ENCODE results near the gene ITGB3BP. TPM values are rescaled to one million over a fixed set of nuclear protein-coding genes. Genes with fewer than 3 reads are reported as not detected.
"Not testable (repeated sequence)": the region's sequence is repeated elsewhere in the genome, so short reads cannot be mapped to it uniquely, and the experiment has no call there.

Gene ITGB3BP
- total RNA-seq, 1 donor from 2014 or later, result 110 TPM

GRCh38 chr1:63423649-63424048, 99.4 kb downstream of the ITGB3BP start:
- no peaks in the 10 kb centered on the region for H3K4me1 ChIP-seq
- H3K9me3 ChIP-seq (ENCODE audit: low read depth), result no peaks in the 10 kb centered on the region
- no peak overlapping the region for H3K4me2 ChIP-seq
- no peaks in the 10 kb centered on the region for H4K20me1 ChIP-seq (ENCODE audit: low read depth)
- Mint-ChIP-seq H3K27ac (no peak overlapping the region), H3K9me3 (no peaks in the 10 kb centered on the region), H3K36me3 (peaks cover 4% of the 10 kb centered on the region), H3K27me3 (ENCODE audit: insufficient read depth, low read depth) (no peaks in the 10 kb centered on the region), H3K4me3 (no peak overlapping the region), H3K4me1 (no peaks in the 10 kb centered on the region)
- H2AFZ ChIP-seq (replicated peaks), result no peak overlapping the region
- no peaks in the 10 kb centered on the region for H3K27me3 ChIP-seq
- no peaks in the 10 kb centered on the region for H3K36me3 ChIP-seq
- no peak overlapping the region for H3K4me3 ChIP-seq
- no peaks in the 10 kb centered on the region for H3K79me2 ChIP-seq (ENCODE audit: low read depth)
- H3K9ac ChIP-seq, result no peak overlapping the region
- no peak overlapping the region for H3K27ac ChIP-seq
- H3F3A ChIP-seq (ENCODE audit: low read depth), result no peaks in the 10 kb centered on the region
- no peak for DNase-seq (ENCODE audit: low spot score)
- TF ChIP-seq EZH2 (IDR thresholded peaks at IDR 0.05), result no peak
- TF ChIP-seq, protein P1, sequence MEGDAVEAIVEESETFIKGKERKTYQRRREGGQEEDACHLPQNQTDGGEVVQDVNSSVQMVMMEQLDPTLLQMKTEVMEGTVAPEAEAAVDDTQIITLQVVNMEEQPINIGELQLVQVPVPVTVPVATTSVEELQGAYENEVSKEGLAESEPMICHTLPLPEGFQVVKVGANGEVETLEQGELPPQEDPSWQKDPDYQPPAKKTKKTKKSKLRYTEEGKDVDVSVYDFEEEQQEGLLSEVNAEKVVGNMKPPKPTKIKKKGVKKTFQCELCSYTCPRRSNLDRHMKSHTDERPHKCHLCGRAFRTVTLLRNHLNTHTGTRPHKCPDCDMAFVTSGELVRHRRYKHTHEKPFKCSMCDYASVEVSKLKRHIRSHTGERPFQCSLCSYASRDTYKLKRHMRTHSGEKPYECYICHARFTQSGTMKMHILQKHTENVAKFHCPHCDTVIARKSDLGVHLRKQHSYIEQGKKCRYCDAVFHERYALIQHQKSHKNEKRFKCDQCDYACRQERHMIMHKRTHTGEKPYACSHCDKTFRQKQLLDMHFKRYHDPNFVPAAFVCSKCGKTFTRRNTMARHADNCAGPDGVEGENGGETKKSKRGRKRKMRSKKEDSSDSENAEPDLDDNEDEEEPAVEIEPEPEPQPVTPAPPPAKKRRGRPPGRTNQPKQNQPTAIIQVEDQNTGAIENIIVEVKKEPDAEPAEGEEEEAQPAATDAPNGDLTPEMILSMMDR (IDR thresholded peaks at IDR 0.05), result no peak
- TF ChIP-seq EZH2phosphoT487 (IDR thresholded peaks at IDR 0.05), result no peak

- not testable (repeated sequence) for H3K9me3 Mint-ChIP-seq; H3K27ac ChIP-seq; H2AFZ ChIP-seq (replicated peaks); H3K4me2 ChIP-seq; H3K36me3 ChIP-seq; H3K27me3 ChIP-seq; H3K4me3 Mint-ChIP-seq; H3K4me3 ChIP-seq; DNase-seq (ENCODE audit: low spot score); H4K20me1 ChIP-seq (ENCODE audit: low read depth); H3F3A ChIP-seq (ENCODE audit: low read depth); H3K27me3 Mint-ChIP-seq (ENCODE audit: insufficient read depth, low read depth); H3K9me3 ChIP-seq (ENCODE audit: low read depth); H3K79me2 ChIP-seq (ENCODE audit: low read depth); H3K4me1 ChIP-seq; H3K9ac ChIP-seq; H3K4me1 Mint-ChIP-seq; H3K27ac Mint-ChIP-seq; H3K36me3 Mint-ChIP-seq
Observed at GRCh38 chr1:63420746-63421145, 102.3 kb downstream of the ITGB3BP start.

DNA sequence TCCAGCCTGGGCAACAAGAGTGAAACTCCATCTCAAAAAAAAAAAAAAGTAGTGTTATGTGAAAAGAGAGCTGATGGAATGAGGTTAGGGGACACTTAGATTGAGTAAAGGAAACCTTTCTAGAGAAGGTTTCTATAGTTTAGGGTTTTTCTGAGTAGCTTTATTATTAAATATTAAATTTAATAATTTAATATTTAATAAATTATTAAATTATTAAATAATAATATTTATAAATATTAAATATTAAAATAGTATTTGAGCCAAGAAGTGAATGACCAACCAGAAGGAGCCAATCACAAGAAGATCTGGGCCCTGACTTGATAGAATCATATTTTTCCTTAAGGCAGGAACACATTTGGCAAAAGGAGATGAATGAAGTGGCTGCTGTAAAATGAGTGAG, 104.9 kb downstream of the ITGB3BP start:
- no peak overlapping the region for H3K4me3 Mint-ChIP-seq
- TF ChIP-seq EZH2phosphoT487 (IDR thresholded peaks at IDR 0.05), result no peak
- TF ChIP-seq, protein P1 (IDR thresholded peaks at IDR 0.05), result no peak
- no peak for TF ChIP-seq EZH2 (IDR thresholded peaks at IDR 0.05)
- H3K79me2 ChIP-seq (ENCODE audit: low read depth), result no peaks in the 10 kb centered on the region
- peaks cover 2% of the 10 kb centered on the region for H3K36me3 Mint-ChIP-seq
- DNase-seq (ENCODE audit: low spot score), result no peak
- no peaks in the 10 kb centered on the region for H3K36me3 ChIP-seq
- H4K20me1 ChIP-seq (ENCODE audit: low read depth), result no peaks in the 10 kb centered on the region
- H3K27me3 ChIP-seq, result no peaks in the 10 kb centered on the region
- H2AFZ ChIP-seq (replicated peaks), result no peak overlapping the region
- H3K9me3 ChIP-seq (ENCODE audit: low read depth), result no peaks in the 10 kb centered on the region
- H3K4me1 ChIP-seq, result no peaks in the 10 kb centered on the region
- no peaks in the 10 kb centered on the region for H3K4me1 Mint-ChIP-seq
- H3K9me3 Mint-ChIP-seq, result no peaks in the 10 kb centered on the region
- H3F3A ChIP-seq (ENCODE audit: low read depth), result no peaks in the 10 kb centered on the region
- no peak overlapping the region for H3K27ac ChIP-seq
- H3K4me3 ChIP-seq, result no peak overlapping the region
- no peaks in the 10 kb centered on the region for H3K27me3 Mint-ChIP-seq (ENCODE audit: insufficient read depth, low read depth)
- no peak overlapping the region for H3K4me2 ChIP-seq
- H3K27ac Mint-ChIP-seq, result no peak overlapping the region
- no peak overlapping the region for H3K9ac ChIP-seq

GRCh38 chr1:63414691-63415365, 108.2 kb downstream of the ITGB3BP start:
- Histone ChIP-seq H3F3A (ENCODE audit: low read depth) (peaks cover 8% of the 10 kb centered on the region), H3K4me1 (peaks cover 7% of the 10 kb centered on the region), H3K79me2 (ENCODE audit: low read depth) (no peaks in the 10 kb centered on the region), H3K27ac (peak overlapping the region; percentile 5), H2AFZ (replicated peaks) (no peak overlapping the region), H3K4me3 (no peak overlapping the region), H3K4me2 (no peak overlapping the region), H3K27me3 (no peaks in the 10 kb centered on the region), H3K9ac (no peak overlapping the region), H4K20me1 (ENCODE audit: low read depth) (no peaks in the 10 kb centered on the region), H3K9me3 (ENCODE audit: low read depth) (no peaks in the 10 kb centered on the region), H3K36me3 (no peaks in the 10 kb centered on the region)
- no peaks in the 10 kb centered on the region for H3K4me1 Mint-ChIP-seq
- DNase-seq (ENCODE audit: low spot score), result no peak
- TF ChIP-seq EZH2 (IDR thresholded peaks at IDR 0.05) (no peak), EZH2phosphoT487 (IDR thresholded peaks at IDR 0.05) (no peak)
- TF ChIP-seq, protein P1 (IDR thresholded peaks at IDR 0.05), result no peak
- H3K4me3 Mint-ChIP-seq, result no peak overlapping the region
- H3K27ac Mint-ChIP-seq, result no peak overlapping the region
- H3K27me3 Mint-ChIP-seq (ENCODE audit: insufficient read depth, low read depth), result no peaks in the 10 kb centered on the region
- no peaks in the 10 kb centered on the region for H3K36me3 Mint-ChIP-seq
- H3K9me3 Mint-ChIP-seq, result no peaks in the 10 kb centered on the region
